ENCODE measurements around the gene EFCAB6. TPM values are rescaled to one million over a fixed set of nuclear protein-coding genes. Genes with fewer than 3 reads are reported as not detected.

The EFCAB6 gene
- total and polyA plus RNA-seq, 2 of the 13 experiments (the other 11 are each of a cell fraction or from before 2014, with no cell fraction given): not detected

GRCh38 chr22:43861529-43861928, 49.4 kb upstream of the EFCAB6 start (continued):
- no peak for TF ChIP-seq ZNF724P (CRISPR knock-in tag; IDR thresholded peaks at IDR 0.05; ENCODE audit: borderline replicate concordance)
- TF ChIP-seq ZNF441 (CRISPR knock-in tag; IDR thresholded peaks at IDR 0.05; ENCODE audit: borderline replicate concordance): no peak
- no peak for TF ChIP-seq MXI1 (IDR thresholded peaks at IDR 0.05; ENCODE audit: borderline replicate concordance, low read depth, low read length)
- no peak for TF ChIP-seq EP300 (IDR thresholded peaks at IDR 0.05; ENCODE audit: low read depth in 2 of 2, low read length in 2 of 2)
- no peak for TF ChIP-seq EP300 (CRISPR knock-in tag; IDR thresholded peaks at IDR 0.05; ENCODE audit: borderline replicate concordance)
- TF ChIP-seq ZNF605 (CRISPR knock-in tag; IDR thresholded peaks at IDR 0.05): no peak
- no peak for TF ChIP-seq JARID2 (CRISPR knock-in tag; IDR thresholded peaks at IDR 0.05; ENCODE audit: insufficient replicate concordance)

GRCh38 chr22:43860831-43861230, 48.7 kb upstream of the EFCAB6 start:
- BruUV-seq (replicated peaks): no TSS peak
- DNase-seq (ENCODE audit: low spot score) (no peak), ATAC-seq (no peak), FAIRE-seq (no peak)
- no peaks in the 10 kb centered on the region for H3K9me3 ChIP-seq (ENCODE audit: low read length)
- H3K4me1 ChIP-seq (ENCODE audit: insufficient read depth, low read length): no peaks in the 10 kb centered on the region
- peaks cover 0 to 35% of the 10 kb centered on the region in 2 experiments; a peak in 4 of 5 replicates for H3K27me3 ChIP-seq (ENCODE audit: control insufficient read depth in 1 of 2, insufficient read depth in 2 of 2, low read length in 2 of 2)
- no peak overlapping the region for H3K4me2 ChIP-seq (ENCODE audit: low read depth, low read length)
- intact Hi-C loops (cut with micrococcal nuclease; ENCODE audit: unreplicated experiment) (no loop called here), in situ Hi-C loops (cut with HindIII; ENCODE audit: extremely low pct_ligation_motif_present, low pct_unique_long_range_greater_than_20kb) (no loop called here)
- H4K20me1 ChIP-seq (ENCODE audit: insufficient read depth, low read length): no peaks in the 10 kb centered on the region
- no peaks in the 10 kb centered on the region for H3K36me3 ChIP-seq (replicated peaks in 1 of 2; ENCODE audit: control insufficient read depth in 1 of 2, insufficient read depth in 2 of 2, low read length in 2 of 2)
- H3K79me2 ChIP-seq (ENCODE audit: insufficient read depth, low read length): no peaks in the 10 kb centered on the region
- no peak overlapping the region for H2AFZ ChIP-seq (ENCODE audit: low read length)
- no peak overlapping the region for H3K4me3 ChIP-seq (replicated peaks in 1 of 3; ENCODE audit: insufficient read depth in 1 of 3, low read depth in 2 of 3, low read length in 3 of 3)
- 42% methylated on average over 8 of the region's 12 CpGs for WGBS (ENCODE audit: low lambda C conversion rate)
- TF ChIP-seq SATB2 (CRISPR knock-in tag; IDR thresholded peaks at IDR 0.05) (no peak), XRCC5 (optimal IDR thresholded peaks at IDR 0.05; ENCODE audit: low read length) (no peak), ZNF180 (CRISPR knock-in tag; IDR thresholded peaks at IDR 0.05; ENCODE audit: borderline replicate concordance, low read depth) (no peak), ZSCAN9 (CRISPR knock-in tag; IDR thresholded peaks at IDR 0.05; ENCODE audit: borderline replicate concordance) (no peak), ZNF589 (CRISPR knock-in tag; conservative IDR thresholded peaks at IDR 0.05) (no peak), ZNF607 (CRISPR knock-in tag; IDR thresholded peaks at IDR 0.05; ENCODE audit: borderline replicate concordance) (no peak), FOXO4 (CRISPR knock-in tag; conservative IDR thresholded peaks at IDR 0.05) (no peak), ZNF709 (CRISPR knock-in tag; IDR thresholded peaks at IDR 0.05) (no peak), PRDM4 (CRISPR knock-in tag; IDR thresholded peaks at IDR 0.05; ENCODE audit: borderline replicate concordance) (no peak), HMG20A (CRISPR knock-in tag; IDR thresholded peaks at IDR 0.05; ENCODE audit: borderline replicate concordance) (no peak), ZSCAN30 (CRISPR knock-in tag; IDR thresholded peaks at IDR 0.05) (no peak)
- CTCF ChIA-PET (ENCODE audit: low intra/inter-chr PET ratio, low total read pairs): no interaction called here
- H3K27ac ChIP-seq (ENCODE audit: extremely low read length, insufficient read depth, low read length): no peak overlapping the region
- POLR2A ChIA-PET: no interaction called here
- H3K9ac ChIP-seq (ENCODE audit: insufficient read depth, low read depth, low read length): no peak overlapping the region

Data from HepG2 (cell line).